Fibroblast of mammary gland (primary cell): Measurements from ENCODE around the gene ASXL3.

Source experiments
- DNase-seq: peaks from one replicate; pipeline ENCODE4 v3.0.0-alpha.2; 2010; ENCODE audit warnings: low read depth
- H3K4me3 ChIP-seq: 2 replicates; pipeline ENCODE4 v1.5.1; 2011; ENCODE audit warnings: low read depth, mild to moderate bottlenecking, low read length, moderate library complexity; ENCODE audit not compliant: control insufficient read depth
- TF ChIP-seq, protein P1 (sequence below): conservative IDR thresholded peaks from 2 replicates; pipeline ENCODE4 v1.5.1; 2011; ENCODE audit warnings: low read depth, low read length, inconsistent platforms; ENCODE audit not compliant: control insufficient read depth, insufficient read depth

The ASXL3 gene

DNA sequence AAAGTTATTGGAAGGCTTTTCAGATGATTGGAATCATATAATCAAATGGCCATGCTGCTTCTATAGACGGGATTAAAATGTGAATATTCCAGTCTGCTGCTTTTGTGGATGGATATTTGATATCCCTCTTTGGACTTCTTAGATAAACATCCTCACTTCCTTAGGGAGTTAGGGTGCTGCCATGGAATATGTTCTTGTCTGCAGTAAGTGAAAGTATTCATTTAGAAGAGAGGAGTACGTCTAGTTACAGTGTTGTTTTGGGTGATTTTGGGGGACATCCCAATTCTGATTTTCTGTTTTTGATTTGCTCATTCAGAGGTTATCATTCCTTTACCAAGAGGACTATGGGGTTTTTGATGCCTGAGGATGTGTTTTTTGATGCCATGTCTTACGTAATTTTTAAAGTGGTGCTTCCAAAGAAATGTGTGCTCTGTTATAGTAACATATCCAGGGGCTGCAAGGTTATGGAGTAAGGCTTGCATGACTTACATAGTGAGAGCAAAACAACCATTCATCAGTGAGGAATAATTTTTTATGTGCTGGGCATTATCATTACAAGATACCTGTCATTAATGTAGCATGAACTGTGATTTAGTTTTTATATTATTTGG is 33.6 kb downstream of the ASXL3 start:
- H3K4me3 ChIP-seq: no peak overlapping the region
- TF ChIP-seq, protein P1, sequence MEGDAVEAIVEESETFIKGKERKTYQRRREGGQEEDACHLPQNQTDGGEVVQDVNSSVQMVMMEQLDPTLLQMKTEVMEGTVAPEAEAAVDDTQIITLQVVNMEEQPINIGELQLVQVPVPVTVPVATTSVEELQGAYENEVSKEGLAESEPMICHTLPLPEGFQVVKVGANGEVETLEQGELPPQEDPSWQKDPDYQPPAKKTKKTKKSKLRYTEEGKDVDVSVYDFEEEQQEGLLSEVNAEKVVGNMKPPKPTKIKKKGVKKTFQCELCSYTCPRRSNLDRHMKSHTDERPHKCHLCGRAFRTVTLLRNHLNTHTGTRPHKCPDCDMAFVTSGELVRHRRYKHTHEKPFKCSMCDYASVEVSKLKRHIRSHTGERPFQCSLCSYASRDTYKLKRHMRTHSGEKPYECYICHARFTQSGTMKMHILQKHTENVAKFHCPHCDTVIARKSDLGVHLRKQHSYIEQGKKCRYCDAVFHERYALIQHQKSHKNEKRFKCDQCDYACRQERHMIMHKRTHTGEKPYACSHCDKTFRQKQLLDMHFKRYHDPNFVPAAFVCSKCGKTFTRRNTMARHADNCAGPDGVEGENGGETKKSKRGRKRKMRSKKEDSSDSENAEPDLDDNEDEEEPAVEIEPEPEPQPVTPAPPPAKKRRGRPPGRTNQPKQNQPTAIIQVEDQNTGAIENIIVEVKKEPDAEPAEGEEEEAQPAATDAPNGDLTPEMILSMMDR: no peak
- no peak for DNase-seq

DNA sequence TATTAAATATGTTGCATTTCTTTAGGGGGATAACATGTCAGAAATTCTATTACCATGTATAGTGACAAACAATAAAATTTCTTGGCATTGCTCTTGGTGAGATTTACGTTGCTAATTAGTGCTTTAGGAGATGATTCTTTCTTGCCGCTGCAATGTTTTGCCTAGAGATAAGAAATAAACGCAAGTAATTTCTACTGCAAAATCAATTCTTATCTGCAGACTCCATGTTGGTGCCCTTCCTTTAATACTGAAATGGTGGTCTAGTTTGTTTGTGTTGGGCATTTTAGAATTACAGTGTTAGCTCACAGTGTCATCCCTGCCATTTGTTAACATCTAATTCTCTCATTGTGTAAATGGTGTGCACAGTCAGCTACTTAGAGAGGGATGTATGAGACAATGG is 34.6 kb downstream of the ASXL3 start:
- TF ChIP-seq, protein P1: no peak
- H3K4me3 ChIP-seq: no peak overlapping the region
- no peak for DNase-seq

DNA sequence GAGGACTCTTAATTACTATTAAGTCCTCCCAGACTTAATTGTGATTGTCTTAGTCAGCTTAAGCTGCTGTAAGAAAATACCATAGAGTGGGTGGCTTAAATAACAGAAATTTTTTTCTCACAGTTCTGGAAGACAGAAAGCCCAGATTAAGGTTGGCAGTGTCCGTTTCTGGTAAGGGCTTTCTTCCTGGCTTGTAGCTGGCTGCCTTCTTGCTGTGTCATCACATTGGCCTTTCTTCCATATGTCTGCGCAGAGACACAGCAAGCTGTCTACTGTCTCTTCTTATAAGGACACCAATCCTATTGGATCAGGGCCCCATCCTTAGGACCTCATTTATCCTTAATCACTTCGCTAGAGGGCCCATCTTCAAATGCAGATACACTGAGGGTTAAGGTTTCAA is 38.5 kb downstream of the ASXL3 start:
- no peak overlapping the region for H3K4me3 ChIP-seq
- TF ChIP-seq, protein P1: no peak
- no peak for DNase-seq

DNA sequence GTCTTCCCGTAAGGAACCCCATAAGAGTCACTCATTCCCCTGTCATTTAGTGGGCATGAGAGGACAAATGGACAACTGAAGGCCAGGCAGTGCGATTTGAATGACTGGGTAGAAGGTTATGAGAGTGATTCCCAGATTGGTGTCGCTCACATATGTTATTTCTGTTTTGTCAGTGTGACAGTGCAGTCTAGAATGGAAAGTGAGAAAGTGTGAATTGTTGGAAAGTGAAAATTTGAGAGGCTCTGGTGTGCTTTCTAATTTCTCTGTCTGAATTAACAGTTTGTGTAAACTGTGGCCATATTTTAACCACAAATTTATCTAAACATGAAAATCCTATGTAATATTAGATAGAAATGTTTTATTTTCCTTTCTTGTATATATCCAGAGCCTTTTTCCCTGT is 49.1 kb downstream of the ASXL3 start:
- DNase-seq: no peak
- no peak overlapping the region for H3K4me3 ChIP-seq
- TF ChIP-seq, protein P1: no peak

DNA sequence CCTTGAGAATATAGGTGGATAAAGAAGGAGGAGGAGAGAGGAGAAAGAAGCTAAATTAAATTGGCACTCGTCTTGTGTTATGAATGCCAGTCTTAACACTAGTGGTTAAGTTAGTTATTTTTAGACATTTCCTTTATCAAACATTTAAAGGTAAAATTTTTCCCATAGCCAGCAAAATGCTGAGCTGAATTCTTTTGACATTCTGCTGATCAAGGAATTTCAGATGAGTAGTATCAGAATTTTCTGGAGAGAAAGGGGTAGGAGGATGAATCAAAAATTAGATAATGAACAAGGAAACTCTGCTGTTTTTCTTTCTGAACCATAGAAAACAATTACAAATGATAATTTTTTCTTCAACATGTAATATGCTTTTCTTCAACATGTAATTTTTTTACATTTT is 52.5 kb downstream of the ASXL3 start:
- H3K4me3 ChIP-seq: no peak overlapping the region
- TF ChIP-seq, protein P1: no peak
- DNase-seq: no peak

DNA sequence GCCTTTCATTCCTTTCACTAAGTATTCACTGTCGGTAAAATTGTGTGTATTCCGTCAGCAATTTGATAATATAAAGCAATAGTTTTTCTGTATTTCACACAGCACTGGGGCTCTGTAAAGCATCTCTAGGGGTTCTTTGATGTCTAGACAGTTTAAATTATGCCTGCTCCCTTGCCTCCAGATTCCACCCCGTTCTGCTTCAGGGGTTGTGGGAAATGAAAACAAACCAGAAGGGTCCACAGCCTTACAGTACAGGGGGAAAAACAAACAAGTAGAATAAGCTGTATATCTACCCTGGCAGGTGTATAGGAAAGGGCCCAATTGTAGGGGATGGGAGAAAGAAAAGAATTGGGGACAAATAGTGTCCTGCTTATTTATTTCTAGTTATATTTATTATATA is 63.1 kb downstream of the ASXL3 start:
- no peak overlapping the region for H3K4me3 ChIP-seq
- no peak for DNase-seq
- TF ChIP-seq, protein P1: no peak

DNA sequence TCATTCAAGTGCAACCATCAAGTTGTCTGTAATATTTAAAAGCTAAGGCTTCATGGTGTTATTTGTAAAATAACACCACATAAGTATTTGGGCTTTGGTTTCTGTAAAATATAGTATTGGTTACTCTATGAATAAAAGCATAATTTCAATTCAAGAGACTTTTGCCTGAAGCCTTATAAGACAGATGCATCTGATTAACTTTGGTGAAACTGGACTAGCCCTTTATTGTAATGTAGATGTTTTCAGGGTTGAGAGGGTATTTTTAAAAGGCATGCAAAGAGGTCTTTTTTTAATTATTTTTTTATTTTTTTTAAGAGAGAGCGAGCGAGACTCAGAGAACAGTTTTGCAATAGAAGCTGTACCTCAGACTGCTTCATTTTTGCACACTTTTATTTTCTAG is 66.5 kb downstream of the ASXL3 start:
- no peak for DNase-seq
- H3K4me3 ChIP-seq: no peak overlapping the region
- TF ChIP-seq, protein P1: no peak
